ENCODE results near the gene AGTRAP. TPM values are rescaled to one million over a fixed set of nuclear protein-coding genes. Genes with fewer than 3 reads are reported as not detected.

Gene AGTRAP
- total and polyA plus RNA-seq, 3 donors from 2014 or later: 49.2 to 75.3 (median 64.1) TPM

- H3K36me3 ChIP-seq (ENCODE audit: low read depth, missing control alignments): no peaks in the 10 kb centered on the region
- H3K27me3 ChIP-seq: no peaks in the 10 kb centered on the region
- DNase-seq: no peak
- H3K4me1 ChIP-seq: peaks cover 32% of the 10 kb centered on the region
- no peaks in the 10 kb centered on the region for H3K9me3 ChIP-seq
- no peak for TF ChIP-seq POLR2A (IDR thresholded peaks at IDR 0.05)
- H3K27ac ChIP-seq: no peak overlapping the region
- 96 to 100% methylated on average over 4 of the region's 4 CpGs for WGBS, 2 donors
- no peak overlapping the region for H3K4me3 ChIP-seq
- intact Hi-C loops (cut with DNase I; ENCODE audit: low total_unique reads): no loop called here
Measured at GRCh38 chr1:11727119-11727518, 8.8 kb upstream of the AGTRAP start.

GRCh38 chr1:11728126-11728806 lies 7.7 kb upstream of the AGTRAP start:
- no peak overlapping the region for H3K27ac ChIP-seq
- no peaks in the 10 kb centered on the region for H3K36me3 ChIP-seq (ENCODE audit: low read depth, missing control alignments)
- no peak for TF ChIP-seq CTCF (IDR thresholded peaks at IDR 0.05)
- TF ChIP-seq POLR2A (IDR thresholded peaks at IDR 0.05): no peak
- H3K4me1 ChIP-seq: peaks cover 38% of the 10 kb centered on the region
- no peaks in the 10 kb centered on the region for H3K9me3 ChIP-seq
- no peak overlapping the region for H3K4me3 ChIP-seq
- 97 to 100% methylated on average over 4 of the region's 4 CpGs for WGBS, 2 donors
- intact Hi-C loops (cut with DNase I; ENCODE audit: low total_unique reads): no loop called here
- DNase-seq: no peak
- no peaks in the 10 kb centered on the region for H3K27me3 ChIP-seq

- no peaks in the 10 kb centered on the region for H3K27me3 ChIP-seq
- intact Hi-C loops (cut with DNase I; ENCODE audit: low total_unique reads): no loop called here
- DNase-seq: no peak
- peaks cover 38% of the 10 kb centered on the region for H3K4me1 ChIP-seq
- no peaks in the 10 kb centered on the region for H3K9me3 ChIP-seq
- no peak for TF ChIP-seq POLR2A (IDR thresholded peaks at IDR 0.05)
- TF ChIP-seq CTCF (IDR thresholded peaks at IDR 0.05): no peak
- no peak overlapping the region for H3K27ac ChIP-seq
- no peak overlapping the region for H3K4me3 ChIP-seq
- WGBS, 2 donors: 93 to 96% methylated on average over 4 to 11 of the region's 11 CpGs
- H3K36me3 ChIP-seq (ENCODE audit: low read depth, missing control alignments): no peaks in the 10 kb centered on the region
Measured at GRCh38 chr1:11729155-11729497, 6.8 kb upstream of the AGTRAP start.

- 67% methylated on average over 24 to 26 of the region's 26 CpGs for WGBS, 2 donors
- Histone ChIP-seq H3K4me3 (no peak overlapping the region), H3K4me1 (peaks cover 38% of the 10 kb centered on the region), H3K36me3 (ENCODE audit: low read depth, missing control alignments) (no peaks in the 10 kb centered on the region), H3K27ac (no peak overlapping the region), H3K9me3 (no peaks in the 10 kb centered on the region), H3K27me3 (no peaks in the 10 kb centered on the region)
- DNase-seq: no peak
- intact Hi-C loops (cut with DNase I; ENCODE audit: low total_unique reads): loop anchor here (10.0 kb wide), 1 partner anchor 75 kb away; the partner anchor contains the start of genes CLCN6 and MTHFR
- TF ChIP-seq POLR2A (IDR thresholded peaks at IDR 0.05): no peak
- TF ChIP-seq CTCF (IDR thresholded peaks at IDR 0.05): no peak
Measured at GRCh38 chr1:11729498-11730428, 6.2 kb upstream of the AGTRAP start.

GRCh38 chr1:11730429-11730891 lies 5.5 kb upstream of the AGTRAP start:
- Histone ChIP-seq H3K4me1 (peaks cover 43% of the 10 kb centered on the region), H3K9me3 (no peaks in the 10 kb centered on the region), H3K27ac (peak overlapping the region in 1 of 2 donors; percentile 85), H3K4me3 (no peak overlapping the region), H3K27me3 (no peaks in the 10 kb centered on the region), H3K36me3 (ENCODE audit: low read depth, missing control alignments) (no peaks in the 10 kb centered on the region)
- no peak for TF ChIP-seq CTCF (IDR thresholded peaks at IDR 0.05)
- no peak for TF ChIP-seq POLR2A (IDR thresholded peaks at IDR 0.05)
- intact Hi-C loops (cut with DNase I; ENCODE audit: low total_unique reads): loop anchor here (10.0 kb wide), 1 partner anchor 74 kb away; the partner anchor contains the start of genes CLCN6 and MTHFR
- DNase-seq: no peak
- 52 to 55% methylated on average over 5 of the region's 5 CpGs for WGBS, 2 donors
